IMR-90 (cell line): Measurements from ENCODE around the gene ELANE. TPM values are rescaled to one million over a fixed set of nuclear protein-coding genes. Genes with fewer than 3 reads are reported as not detected.
A peak's percentile ranks its signal among the peaks of the same experiment; 100 is the strongest.

Experiments used
- ATAC-seq: fragments of 200-7000 bp; cut with Tn5 transposase; 2 replicates; pipeline ENCODE4 v1.9.1; 2020; ENCODE audit warnings: low read depth, mild to moderate bottlenecking, moderate library complexity
- BruUV-seq: library from RNA; stranded (reverse); fragments of 400-500 nt; replicated peaks from 2 replicates; lab custom pipeline; 2021; lab: Mats Ljungman, UMichigan
- CTCF ChIA-PET: fragments of 300-600 bp; formaldehyde crosslinking; extraction: SDS; loops from one replicate; lab custom pipeline; 2021; ENCODE audit warnings: antibody characterized with exemption; lab: Yijun Ruan, JAX
- POLR2A ChIA-PET: fragments of 300-600 bp; sonication (Branson Sonifier 250); formaldehyde crosslinking; loops from one replicate; lab custom pipeline; 2022; ENCODE audit warnings: antibody characterized with exemption; ENCODE audit not compliant: unreplicated experiment; lab: Charles Lee
- DNase-seq: peaks from one replicate; pipeline ENCODE4 v3.0.0; 2013
- H2AFZ ChIP-seq: replicated peaks from 2 replicates; pipeline ENCODE3; 2013; ENCODE audit warnings: low read length, mild to moderate bottlenecking; ENCODE audit not compliant: poor library complexity
- H2AK5ac ChIP-seq: 2 replicates; pipeline ENCODE4 v1.6.1; 2013; ENCODE audit warnings: low read depth, low read length, inconsistent platforms
- H2AK9ac ChIP-seq: replicated peaks from 2 replicates; pipeline ENCODE3; 2013; ENCODE audit warnings: mild to moderate bottlenecking, low read depth, low read length, moderate library complexity; ENCODE audit not compliant: poor library complexity
- H2BK120ac ChIP-seq: 2 replicates; pipeline ENCODE4 v1.6.1; 2013; ENCODE audit warnings: low read depth, low read length, inconsistent platforms
- H2BK15ac ChIP-seq: 3 replicates; pipeline ENCODE4 v1.6.1; 2013; ENCODE audit warnings: low read depth, low read length, inconsistent platforms
- H2BK20ac ChIP-seq: 2 replicates; pipeline ENCODE4 v1.6.1; 2013; ENCODE audit warnings: low read depth, mild to moderate bottlenecking, inconsistent platforms, low read length, moderate library complexity
- H2BK5ac ChIP-seq: 2 replicates; pipeline ENCODE4 v1.6.1; 2013; ENCODE audit warnings: mild to moderate bottlenecking, low read depth, low read length, inconsistent platforms; ENCODE audit not compliant: poor library complexity, severe bottlenecking
- H3K14ac ChIP-seq: replicated peaks from 2 replicates; pipeline ENCODE4 v1.6.1; 2013; ENCODE audit warnings: low read depth, low read length, inconsistent platforms
- H3K18ac ChIP-seq: 2 replicates; pipeline ENCODE4 v1.6.1; 2013; ENCODE audit warnings: low read depth, low read length, control low read depth
- H3K23ac ChIP-seq: 2 replicates; pipeline ENCODE4 v1.6.1; 2013; ENCODE audit warnings: low read depth, low read length, inconsistent platforms
- H3K27ac ChIP-seq: 2 replicates; pipeline ENCODE4 v1.5.1; 2013; ENCODE audit warnings: mild to moderate bottlenecking, control low read depth, low read length; ENCODE audit not compliant: insufficient read depth
- H3K27me3 ChIP-seq: 2 replicates; pipeline ENCODE4 v1.6.1; 2013; ENCODE audit warnings: low read length; ENCODE audit not compliant: control insufficient read depth, insufficient read depth
- H3K36me3 ChIP-seq: 2 replicates; pipeline ENCODE4 v1.6.1; 2013; ENCODE audit warnings: low read length, mixed read lengths; ENCODE audit not compliant: control insufficient read depth, insufficient read depth
- H3K4ac ChIP-seq: 2 replicates; pipeline ENCODE4 v1.6.1; 2013; ENCODE audit warnings: low read depth, low read length, inconsistent platforms
- H3K4me1 ChIP-seq: 2 replicates; pipeline ENCODE4 v1.6.1; 2013; ENCODE audit warnings: low read length, mixed read lengths; ENCODE audit not compliant: control insufficient read depth, insufficient read depth
- H3K4me2 ChIP-seq: 2 replicates; pipeline ENCODE4 v1.6.1; 2013; ENCODE audit warnings: low read depth, mild to moderate bottlenecking, control low read depth, low read length, moderate library complexity
- H3K4me3 ChIP-seq: 2 replicates; pipeline ENCODE4 v1.5.1; 2013; ENCODE audit warnings: low read depth, mild to moderate bottlenecking, control low read depth, low read length, moderate library complexity; ENCODE audit not compliant: insufficient read depth
- H3K56ac ChIP-seq: 2 replicates; pipeline ENCODE4 v1.6.1; 2013; ENCODE audit warnings: low read length, inconsistent platforms; ENCODE audit not compliant: insufficient read depth; ENCODE audit errors: extremely low read depth
- H3K79me1 ChIP-seq, 2 experiments: 2 replicates each; pipeline ENCODE4 v1.6.1; 2013; ENCODE audit warnings: low read length in 2 of 2, inconsistent platforms in 1 of 2, low read depth in 1 of 2
- H3K9ac ChIP-seq: 2 replicates; pipeline ENCODE4 v1.6.1; 2013; ENCODE audit warnings: low read depth, low read length, control low read depth
- H3K9me1 ChIP-seq: 2 replicates; pipeline ENCODE4 v1.6.1; 2013; ENCODE audit warnings: low read length, inconsistent platforms; ENCODE audit not compliant: insufficient read depth
- H3K9me3 ChIP-seq: 2 replicates; pipeline ENCODE4 v1.6.1; 2013; ENCODE audit warnings: low read length; ENCODE audit not compliant: control insufficient read depth, insufficient read depth
- H4K20me1 ChIP-seq: 2 replicates; pipeline ENCODE4 v1.6.1; 2013; ENCODE audit warnings: low read length, inconsistent platforms; ENCODE audit not compliant: insufficient read depth
- H4K5ac ChIP-seq: 2 replicates; pipeline ENCODE4 v1.6.1; 2013; ENCODE audit warnings: mild to moderate bottlenecking, low read depth, low read length, control low read depth
- H4K8ac ChIP-seq, 2 experiments: 2 replicates each; pipeline ENCODE4 v1.6.1; 2013; ENCODE audit warnings: low read depth in 2 of 2, low read length in 2 of 2, control low read depth in 1 of 2, inconsistent platforms in 1 of 2
- H4K91ac ChIP-seq: 2 replicates; pipeline ENCODE4 v1.6.1; 2013; ENCODE audit warnings: low read depth, low read length, inconsistent platforms; ENCODE audit not compliant: insufficient read depth
- CEBPB ChIP-seq: IDR thresholded peaks from 2 replicates; pipeline ENCODE4 v1.6.1; 2012; ENCODE audit warnings: low read depth, low read length, improper control_type of control experiment
- CHD1 ChIP-seq: IDR thresholded peaks from 2 replicates; pipeline ENCODE4 v1.6.1; 2012; ENCODE audit warnings: low read depth, low read length, improper control_type of control experiment
- FOS ChIP-seq: fragments of 150-350 bp; IDR thresholded peaks from 2 replicates; pipeline ENCODE4 v1.6.1; 2016; ENCODE audit warnings: low read depth, low read length
- MXI1 ChIP-seq: IDR thresholded peaks from 2 replicates; pipeline ENCODE4 v1.6.1; 2012; ENCODE audit warnings: low read depth, mild to moderate bottlenecking, low read length, moderate library complexity, borderline replicate concordance
- NFE2L2 ChIP-seq: fragments of 150-350 bp; IDR thresholded peaks from 2 replicates; pipeline ENCODE4 v1.6.1; 2016; ENCODE audit warnings: low read depth, mild to moderate bottlenecking, low read length
- POLR2A ChIP-seq: IDR thresholded peaks from 2 replicates; pipeline ENCODE4 v1.6.1; 2012; ENCODE audit warnings: mild to moderate bottlenecking, low read depth, low read length
- RFX5 ChIP-seq: IDR thresholded peaks from 2 replicates; pipeline ENCODE4 v1.8.0; 2012; ENCODE audit warnings: low read depth, mild to moderate bottlenecking, low read length, moderate library complexity
- WGBS, 2 experiments: methylation state at CpG; one replicate each; pipeline versions ENCODE4 v1.1.5 to v1.1.7; 2013; ENCODE audit warnings: missing lambda C conversion rate in 2 of 2; ENCODE audit not compliant: insufficient read length in 1 of 2; ENCODE audit errors: extremely low coverage in 2 of 2; 5-methylcytosine and 5-hydroxymethylcytosine counted together
- dilution Hi-C: fragments of 300-500 bp; cut with HindIII; formaldehyde crosslinking; loops from one replicate; pipeline ENCODE4 v1.14.3; 2018; ENCODE audit warnings: low sequenced_read_pairs; ENCODE audit not compliant: unreplicated experiment
- in situ Hi-C: fragments of 300-500 bp; cut with MboI; formaldehyde crosslinking; loops from 3 replicates; pipeline ENCODE4 v1.14.3; 2019; ENCODE audit warnings: low sequenced_read_pairs, inconsistent platforms, mixed read lengths
- intact Hi-C: fragments of 100-400 bp; cut with micrococcal nuclease; formaldehyde crosslinking; loops from 2 replicates; pipeline ENCODE4 v1.10.0; 2022
- polyA plus RNA-seq, 3 experiments: library from polyadenylated mRNA; depleted of rRNA; stranded (reverse); fragments of >200 nt; gene quantifications; 2 replicates each; pipeline ENCODE4 v1.2.3, GENCODE V29; 2012; ENCODE audit warnings: low replicate concordance in 1 of 3
- total RNA-seq: library from RNA; depleted of rRNA; stranded (reverse); fragments of >200 nt; gene quantifications from 2 replicates; pipeline ENCODE4 v1.2.3, GENCODE V29; 2012

The ELANE gene
- total and polyA plus RNA-seq, 2 of the 4 experiments (the other 2 are of a cell fraction): 0.27 TPM; not detected in 1

DNA sequence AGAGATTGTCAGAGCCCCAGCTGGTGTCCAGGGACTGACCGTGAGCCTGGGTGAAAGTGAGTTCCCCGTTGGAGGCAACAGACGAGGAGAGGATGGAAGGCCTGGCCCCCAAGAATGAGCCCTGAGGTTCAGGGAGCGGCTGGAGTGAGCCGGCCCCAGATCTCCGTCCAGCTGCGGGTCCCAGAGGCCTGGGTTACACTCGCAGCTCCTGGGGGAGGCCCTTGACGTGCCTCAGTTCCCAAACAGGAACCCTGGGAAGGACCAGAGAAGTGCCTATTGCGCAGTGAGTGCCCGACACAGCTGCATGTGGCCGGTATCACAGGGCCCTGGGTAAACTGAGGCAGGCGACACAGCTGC is 1.1 kb upstream of the ELANE start:
- ATAC-seq: no peak

More for the DNA sequence above, 1.1 kb upstream of the ELANE start:
- Histone ChIP-seq H2AK5ac (no peak overlapping the region; the same call in 1 of the 2 replicates), H3K4me1 (peaks cover 6% of the 10 kb centered on the region), H4K91ac (peak overlapping the region; percentile 90; the same call in 1 of the 2 replicates), H3K14ac (no peak overlapping the region), H2AFZ (peak overlapping the region; percentile 89), H3K4me2 (peak overlapping the region; percentile 8; the same call in 1 of the 2 replicates), H3K36me3 (no peaks in the 10 kb centered on the region), H3K23ac (no peak overlapping the region), H2BK15ac (peak overlapping the region; percentile 50; the same call in 2 of the 3 replicates), H3K9ac (peak overlapping the region; percentile 32), H3K56ac (peak overlapping the region; percentile 47), H4K5ac (peak overlapping the region; percentile 21), H4K8ac (peak overlapping the region; percentile 54 to 94; a peak in 3 of 4 replicates), H2BK5ac (peak overlapping the region; percentile 70), H3K4me3 (no peak overlapping the region), H3K27ac (peak overlapping the region; percentile 90), H3K79me1 (no peaks in the 10 kb centered on the region), H3K9me1 (no peaks in the 10 kb centered on the region), H3K27me3 (peaks cover 4% of the 10 kb centered on the region; the same call in 1 of the 2 replicates), H3K4ac (peak overlapping the region; percentile 24), H3K9me3 (no peaks in the 10 kb centered on the region), H3K18ac (peak overlapping the region; percentile 26; the same call in 1 of the 2 replicates), H4K20me1 (no peaks in the 10 kb centered on the region), H2BK20ac (peak overlapping the region; percentile 22; the same call in 1 of the 2 replicates), H2AK9ac (peak overlapping the region; percentile 95), H2BK120ac (peak overlapping the region; percentile 59)
- no TSS peak for BruUV-seq
- in situ Hi-C loops: no loop called here
- intact Hi-C loops: loop anchor here (1.0 kb wide), 1 partner anchor 36 kb away; no protein-coding TSS in a partner anchor
- ChIA-PET CTCF (no interaction called here), POLR2A (no interaction called here)
- TF ChIP-seq CHD1 (no peak), RFX5 (no peak), NFE2L2 (no peak), MXI1 (no peak), POLR2A (no peak), FOS (no peak), CEBPB (no peak)
- dilution Hi-C loops: no loop called here
- DNase-seq: no peak
- WGBS, 2 experiments: 17% methylated on average over 4 of the region's 13 CpGs; no CpG with 5 or more reads in 1 of the 2 experiments
